Transverse colon (tissue), 3 donors: ENCODE measurements around the gene FAM241B.

Experiments
- CTCF ChIP-seq, 5 experiments: fragments of 200-600 bp in 3 of 5; fragments of 450-650 bp in 2 of 5; sonication (generic) in 3 of 5; IDR thresholded peaks; 1 replicate in 2 of 5; 2 replicates in 3 of 5; pipeline ENCODE4 v1.5.1; 2016 to 2017; ENCODE audit warnings: antibody characterized with exemption in 5 of 5, inconsistent platforms in 3 of 5, mild to moderate bottlenecking in 2 of 5, moderate library complexity in 1 of 5
- EP300 ChIP-seq: sonication (generic); formaldehyde crosslinking; IDR thresholded peaks from one replicate; pipeline ENCODE4 v1.6.1; 2017; ENCODE audit warnings: antibody characterized with exemption, low read depth
- POLR2A ChIP-seq: fragments of 450-650 bp; IDR thresholded peaks from one replicate; pipeline ENCODE4 v1.6.1; 2016; ENCODE audit warnings: antibody characterized with exemption, mild to moderate bottlenecking, moderate library complexity

- TF ChIP-seq CTCF (IDR thresholded peaks at IDR 0.05) (no peak), POLR2A (no peak), EP300 (no peak)
Measured at GRCh38 chr10:69619626-69620025, 10.4 kb upstream of the FAM241B start.
